Measurements from ENCODE around the gene ASAP2.
A peak's percentile ranks its signal among the peaks of the same experiment; 100 is the strongest.

ASAP2 gene

DNA sequence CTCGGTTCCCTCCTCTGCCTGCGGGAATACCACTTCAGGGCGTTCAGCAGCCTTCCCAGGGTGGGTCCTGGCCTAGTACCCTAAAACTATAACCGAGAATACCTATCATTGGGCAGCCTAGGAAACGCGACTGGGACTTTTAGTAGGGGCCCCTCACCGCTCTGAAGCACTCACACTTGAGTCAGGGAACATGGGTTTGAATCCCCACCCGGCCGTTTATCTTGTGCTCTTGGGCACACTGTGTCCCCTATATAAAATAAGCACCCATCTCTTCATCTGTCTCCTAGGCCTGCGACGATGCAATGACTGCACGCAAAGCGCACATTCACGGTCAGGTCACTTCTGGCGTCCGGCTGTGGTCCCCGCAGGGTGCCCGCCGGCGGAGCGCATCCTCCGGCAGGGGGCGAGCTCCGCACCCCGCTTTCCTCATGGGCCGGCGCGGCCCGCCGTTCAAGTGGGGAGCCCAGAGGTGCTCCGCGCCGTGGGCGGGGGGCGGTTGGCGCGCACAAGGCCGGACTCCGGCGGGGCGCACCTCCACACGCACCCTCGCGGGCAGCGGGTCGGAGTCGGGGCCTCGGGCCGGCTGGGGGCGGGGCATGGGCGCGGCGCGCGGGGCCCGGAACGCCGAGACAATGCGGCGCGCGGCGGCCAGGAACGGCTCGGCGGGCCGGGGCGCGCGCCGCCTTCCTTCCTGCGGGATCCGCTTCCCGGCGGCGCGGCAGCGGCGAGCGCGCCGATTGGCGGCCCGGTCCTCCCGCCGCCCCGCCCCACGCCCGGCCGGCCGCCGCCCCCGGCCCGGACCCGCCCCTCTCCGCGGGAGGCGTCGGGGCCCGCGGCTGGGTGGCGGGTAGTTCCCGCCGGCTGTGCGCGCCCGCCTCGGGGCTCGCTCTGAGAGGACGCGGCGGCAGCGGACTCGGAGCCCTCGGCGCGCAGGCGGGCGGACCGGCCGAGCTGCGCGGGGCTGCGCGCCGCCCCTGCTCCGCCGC, at the start of gene ASAP2:
ASAP2 (plus strand) TSS at position 850 of the 986 bp plus-strand sequence. CDS start 293 bp downstream, outside the sequence.
- FAIRE-seq, result no peak
- TF ChIP-seq, protein P1, sequence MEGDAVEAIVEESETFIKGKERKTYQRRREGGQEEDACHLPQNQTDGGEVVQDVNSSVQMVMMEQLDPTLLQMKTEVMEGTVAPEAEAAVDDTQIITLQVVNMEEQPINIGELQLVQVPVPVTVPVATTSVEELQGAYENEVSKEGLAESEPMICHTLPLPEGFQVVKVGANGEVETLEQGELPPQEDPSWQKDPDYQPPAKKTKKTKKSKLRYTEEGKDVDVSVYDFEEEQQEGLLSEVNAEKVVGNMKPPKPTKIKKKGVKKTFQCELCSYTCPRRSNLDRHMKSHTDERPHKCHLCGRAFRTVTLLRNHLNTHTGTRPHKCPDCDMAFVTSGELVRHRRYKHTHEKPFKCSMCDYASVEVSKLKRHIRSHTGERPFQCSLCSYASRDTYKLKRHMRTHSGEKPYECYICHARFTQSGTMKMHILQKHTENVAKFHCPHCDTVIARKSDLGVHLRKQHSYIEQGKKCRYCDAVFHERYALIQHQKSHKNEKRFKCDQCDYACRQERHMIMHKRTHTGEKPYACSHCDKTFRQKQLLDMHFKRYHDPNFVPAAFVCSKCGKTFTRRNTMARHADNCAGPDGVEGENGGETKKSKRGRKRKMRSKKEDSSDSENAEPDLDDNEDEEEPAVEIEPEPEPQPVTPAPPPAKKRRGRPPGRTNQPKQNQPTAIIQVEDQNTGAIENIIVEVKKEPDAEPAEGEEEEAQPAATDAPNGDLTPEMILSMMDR (IDR thresholded peaks at IDR 0.05; ENCODE audit: insufficient read depth, missing control alignments), result peak; percentile 50
- peak; percentile 48 for DNase-seq (ENCODE audit: insufficient read length, low spot score)

DNA sequence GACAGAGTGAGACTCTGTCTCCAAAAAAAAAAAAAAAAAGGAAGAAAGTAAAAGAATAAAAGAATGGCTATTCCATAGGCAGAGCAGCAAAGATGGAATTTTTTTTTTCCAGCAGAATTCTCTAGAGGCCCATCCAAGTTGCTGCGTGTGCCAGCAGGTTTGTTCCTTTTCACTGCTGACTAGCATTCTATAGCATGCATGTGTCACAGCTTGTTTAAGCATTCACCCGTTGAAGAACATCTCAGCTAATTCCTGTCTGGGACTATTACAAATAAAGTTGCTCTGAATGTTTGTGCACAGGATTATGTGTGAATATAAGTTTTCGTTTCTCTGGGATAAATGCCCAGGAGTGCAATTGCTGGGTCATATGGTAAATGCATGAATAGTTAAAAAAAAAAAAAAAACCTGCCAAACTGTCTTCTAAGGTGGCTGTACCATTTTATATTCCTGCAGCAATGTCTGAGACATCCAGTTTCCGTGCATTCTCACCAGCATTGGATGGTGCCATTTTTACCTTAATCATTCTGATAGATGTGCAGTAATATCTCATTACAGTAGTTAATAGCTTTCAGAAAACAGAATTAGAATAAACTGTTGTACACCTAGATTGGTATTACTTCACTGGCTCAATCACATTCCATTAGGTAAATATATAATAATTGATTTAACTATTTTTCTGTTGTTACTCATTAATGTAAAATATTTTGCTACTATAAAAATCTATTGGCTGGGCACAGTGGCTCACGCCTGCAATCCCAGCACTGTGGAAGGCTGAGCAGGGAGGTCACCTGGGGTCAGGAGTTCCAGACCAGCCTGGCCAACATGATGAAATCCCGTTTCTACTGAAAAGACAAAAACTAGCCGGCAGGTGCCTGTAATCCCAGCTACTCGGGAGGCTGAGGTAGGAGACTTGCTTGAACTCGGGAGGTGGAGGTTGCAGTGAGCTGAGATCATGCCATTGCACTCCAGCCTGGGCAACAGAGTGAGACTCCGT, 47.5 kb upstream of the ASAP2 start:
- no peak for FAIRE-seq
- TF ChIP-seq, protein P1 (IDR thresholded peaks at IDR 0.05; ENCODE audit: insufficient read depth, missing control alignments), result no peak
- DNase-seq (ENCODE audit: insufficient read length, low spot score), result no peak

DNA sequence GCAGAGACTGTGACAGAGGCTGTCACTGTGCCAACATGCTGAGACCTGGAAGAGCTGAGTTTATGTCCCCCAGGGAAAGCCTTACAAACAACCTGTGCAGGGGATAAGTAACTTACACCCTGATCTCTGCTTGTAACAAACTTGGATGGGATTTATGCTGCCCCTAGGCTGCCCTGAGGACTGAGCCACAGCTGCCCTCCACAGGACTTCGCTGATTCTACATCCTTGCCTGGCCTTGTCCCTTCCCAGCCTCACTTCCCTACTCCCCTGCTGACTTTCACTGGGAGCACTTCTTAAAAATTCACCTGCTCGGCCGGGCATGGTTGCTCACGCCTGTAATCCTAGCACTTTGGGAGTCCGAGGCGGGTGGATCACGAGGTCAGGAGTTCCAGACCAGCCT, 45.9 kb upstream of the ASAP2 start:
- no peak for FAIRE-seq
- DNase-seq (ENCODE audit: insufficient read length, low spot score), result no peak
- TF ChIP-seq, protein P1 (IDR thresholded peaks at IDR 0.05; ENCODE audit: insufficient read depth, missing control alignments), result no peak

GRCh38 chr2:9162841-9163240, 43.8 kb upstream of the ASAP2 start:
- FAIRE-seq, result no peak
- TF ChIP-seq, protein P1 (IDR thresholded peaks at IDR 0.05; ENCODE audit: insufficient read depth, missing control alignments), result no peak
- no peak for DNase-seq (ENCODE audit: insufficient read length, low spot score)

- no peak for FAIRE-seq
- TF ChIP-seq, protein P1 (IDR thresholded peaks at IDR 0.05; ENCODE audit: insufficient read depth, missing control alignments), result no peak
- DNase-seq (ENCODE audit: insufficient read length, low spot score), result no peak
Measured at GRCh38 chr2:9163306-9164111, 43.1 kb upstream of the ASAP2 start.

- no peak for FAIRE-seq
- TF ChIP-seq, protein P1 (IDR thresholded peaks at IDR 0.05; ENCODE audit: insufficient read depth, missing control alignments), result no peak
- no peak for DNase-seq (ENCODE audit: insufficient read length, low spot score)
Measured at GRCh38 chr2:9164112-9164608, 42.5 kb upstream of the ASAP2 start.
